Ovary (tissue), 3 donors: ENCODE data around the gene SGCA.

Source experiments
- CTCF ChIP-seq, 3 donors: fragments of 450-650 bp in 2 of 3; fragments of 200-600 bp in 1 of 3; IDR thresholded peaks; one replicate each; pipeline versions ENCODE4 v1.5.1 to v1.8.0; 2016 to 2022; ENCODE audit warnings: antibody characterized with exemption in 3 of 3, mild to moderate bottlenecking in 1 of 3
- EP300 ChIP-seq: sonication (generic); formaldehyde crosslinking; IDR thresholded peaks from one replicate; pipeline ENCODE4 v1.6.1; 2017; ENCODE audit warnings: antibody characterized with exemption
- donor health status: DM: no; HTN: no; CAD: no.

GRCh38 chr17:50133028-50133768 is 32.6 kb upstream of the SGCA start:
- no peak for TF ChIP-seq CTCF (IDR thresholded peaks at IDR 0.05)
- no peak for TF ChIP-seq EP300
